ENCODE data around the gene LDOC1.

DNA sequence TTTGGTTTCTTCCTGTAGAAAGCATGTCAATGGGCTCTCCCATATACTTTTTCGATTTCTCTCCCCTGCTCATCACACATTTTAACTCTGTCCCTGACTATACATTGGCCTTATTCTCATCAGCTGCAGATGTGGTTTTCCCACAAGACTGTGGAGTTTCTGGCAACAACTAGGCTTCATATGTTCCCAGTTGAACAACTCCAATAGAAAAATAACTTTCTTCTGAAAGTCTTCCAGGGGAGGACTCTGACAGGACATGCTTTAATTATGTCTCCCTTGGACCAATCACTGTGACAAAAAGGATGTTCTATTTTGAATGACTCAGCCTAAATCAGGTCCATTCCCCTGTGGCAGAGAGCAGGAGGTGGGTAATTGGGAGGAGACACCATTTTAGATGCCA lies 37.3 kb upstream of the LDOC1 start:
- TF ChIP-seq, protein P1, sequence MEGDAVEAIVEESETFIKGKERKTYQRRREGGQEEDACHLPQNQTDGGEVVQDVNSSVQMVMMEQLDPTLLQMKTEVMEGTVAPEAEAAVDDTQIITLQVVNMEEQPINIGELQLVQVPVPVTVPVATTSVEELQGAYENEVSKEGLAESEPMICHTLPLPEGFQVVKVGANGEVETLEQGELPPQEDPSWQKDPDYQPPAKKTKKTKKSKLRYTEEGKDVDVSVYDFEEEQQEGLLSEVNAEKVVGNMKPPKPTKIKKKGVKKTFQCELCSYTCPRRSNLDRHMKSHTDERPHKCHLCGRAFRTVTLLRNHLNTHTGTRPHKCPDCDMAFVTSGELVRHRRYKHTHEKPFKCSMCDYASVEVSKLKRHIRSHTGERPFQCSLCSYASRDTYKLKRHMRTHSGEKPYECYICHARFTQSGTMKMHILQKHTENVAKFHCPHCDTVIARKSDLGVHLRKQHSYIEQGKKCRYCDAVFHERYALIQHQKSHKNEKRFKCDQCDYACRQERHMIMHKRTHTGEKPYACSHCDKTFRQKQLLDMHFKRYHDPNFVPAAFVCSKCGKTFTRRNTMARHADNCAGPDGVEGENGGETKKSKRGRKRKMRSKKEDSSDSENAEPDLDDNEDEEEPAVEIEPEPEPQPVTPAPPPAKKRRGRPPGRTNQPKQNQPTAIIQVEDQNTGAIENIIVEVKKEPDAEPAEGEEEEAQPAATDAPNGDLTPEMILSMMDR (IDR thresholded peaks at IDR 0.05; ENCODE audit: low read depth, low read length), result no peak
- TF ChIP-seq, protein P2, sequence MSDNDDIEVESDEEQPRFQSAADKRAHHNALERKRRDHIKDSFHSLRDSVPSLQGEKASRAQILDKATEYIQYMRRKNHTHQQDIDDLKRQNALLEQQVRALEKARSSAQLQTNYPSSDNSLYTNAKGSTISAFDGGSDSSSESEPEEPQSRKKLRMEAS (IDR thresholded peaks at IDR 0.05; ENCODE audit: low read depth, low read length), result no peak

All from NB4 (cell line).